K562 (cell line): ENCODE data around the gene SFR1. TPM values are rescaled to one million over a fixed set of nuclear protein-coding genes. Genes with fewer than 3 reads are reported as not detected.

Experiments
- CBX3 ChIP-seq, 2 experiments: IDR thresholded peaks; 1 replicate in 1 of 2; 2 replicates in 1 of 2; pipeline ENCODE4 v1.6.1; 2012; ENCODE audit warnings: inconsistent platforms in 2 of 2, low read length in 2 of 2, borderline replicate concordance in 1 of 2, control low read depth in 1 of 2
- CREB3L1 ChIP-seq: fragments of 450-650 bp; IDR thresholded peaks from 2 replicates; pipeline ENCODE4 v1.6.1; 2014; ENCODE audit warnings: low read depth, mild to moderate bottlenecking, moderate library complexity, borderline replicate concordance
- HOXB6 ChIP-seq: fragments of 250-450 bp; sonication (Bioruptor Pico); IDR thresholded peaks from 2 replicates; pipeline ENCODE4 v1.5.1; 2022; ENCODE audit warnings: mild to moderate bottlenecking, borderline replicate concordance
- JUND ChIP-seq, 2 experiments: IDR thresholded peaks; 2 replicates in 1 of 2; 3 replicates in 1 of 2; pipeline ENCODE4 v1.6.1; 2011; ENCODE audit warnings: borderline replicate concordance in 2 of 2, low read depth in 2 of 2, low read length in 2 of 2, improper control_type of control experiment in 1 of 2, missing biosample characterization in 1 of 2, missing genetic modification characterization in 1 of 2, missing genetic modification reagents in 1 of 2
- MEIS2 ChIP-seq: fragments of 450-650 bp; IDR thresholded peaks from 2 replicates; pipeline ENCODE4 v1.6.1; 2014; ENCODE audit warnings: mild to moderate bottlenecking; ENCODE audit not compliant: partially characterized antibody
- MYC ChIP-seq, 2 experiments: fragments of 250-450 bp in 1 of 2; sonication (Bioruptor Pico) in 1 of 2; IDR thresholded peaks; 2 replicates each; pipeline versions ENCODE4 v1.5.1 to v1.6.1; 2012 to 2021; ENCODE audit warnings: low read depth in 2 of 2, borderline replicate concordance in 1 of 2, improper control_type of control experiment in 1 of 2, low read length in 1 of 2, mild to moderate bottlenecking in 1 of 2, moderate library complexity in 1 of 2
- PHB ChIP-seq: fragments of 250-450 bp; sonication (Bioruptor Pico); IDR thresholded peaks from 2 replicates; pipeline ENCODE4 v1.5.0; 2021
- PHF20 ChIP-seq: fragments of 450-650 bp; IDR thresholded peaks from 2 replicates; pipeline ENCODE4 v1.6.1; 2018; ENCODE audit not compliant: partially characterized antibody
- RAD21 ChIP-seq, 2 experiments: fragments of 250-450 bp in 1 of 2; fragments of 450-650 bp in 1 of 2; sonication (Bioruptor Pico) in 1 of 2; formaldehyde crosslinking in 1 of 2; IDR thresholded peaks in 1 of 2; conservative IDR thresholded peaks in 1 of 2; 2 replicates each; pipeline versions ENCODE4 v1.4.0 to v1.8.0; 2020 to 2022; ENCODE audit warnings: mild to moderate bottlenecking in 2 of 2, moderate library complexity in 1 of 2
- RBBP5 ChIP-seq: fragments of 200-600 bp; sonication (generic); IDR thresholded peaks from 2 replicates; pipeline ENCODE4 v1.6.1; 2012; ENCODE audit warnings: borderline replicate concordance, mild to moderate bottlenecking, low read length, control low read depth, inconsistent platforms; ENCODE audit not compliant: insufficient read depth, poor library complexity, severe bottlenecking
- RCOR1 ChIP-seq, 2 experiments: IDR thresholded peaks; 2 replicates each; pipeline ENCODE4 v1.6.1; 2012; ENCODE audit warnings: low read depth in 2 of 2, low read length in 2 of 2, borderline replicate concordance in 1 of 2, improper control_type of control experiment in 1 of 2
- SMAD2 ChIP-seq: fragments of 150-350 bp; IDR thresholded peaks from 2 replicates; pipeline ENCODE4 v1.6.1; 2014; ENCODE audit warnings: low read depth, mild to moderate bottlenecking, low read length
- SMC3 ChIP-seq: conservative IDR thresholded peaks from 2 replicates; pipeline ENCODE4 v1.6.1; 2011; ENCODE audit warnings: low read depth, low read length, improper control_type of control experiment; ENCODE audit not compliant: insufficient read depth
- TAF1 ChIP-seq: IDR thresholded peaks from 2 replicates; pipeline ENCODE4 v1.6.1; 2011; ENCODE audit warnings: mild to moderate bottlenecking, low read length, moderate library complexity; ENCODE audit not compliant: insufficient read depth, control insufficient read depth, severe bottlenecking; ENCODE audit errors: extremely low read depth
- ZBTB1 ChIP-seq: sonication (generic); formaldehyde crosslinking; IDR thresholded peaks from 2 replicates; pipeline ENCODE4 v1.8.1; 2023; ENCODE audit warnings: missing genetic modification reagents, low read depth, mild to moderate bottlenecking, borderline replicate concordance
- ZFPM2 ChIP-seq: fragments of 250-450 bp; sonication (Bioruptor Pico); IDR thresholded peaks from 2 replicates; pipeline ENCODE4 v1.5.1; 2022; ENCODE audit warnings: mild to moderate bottlenecking
- ZNF282 ChIP-seq: sonication (generic); formaldehyde crosslinking; IDR thresholded peaks from 2 replicates; pipeline ENCODE4 v1.8.1; 2023; ENCODE audit warnings: missing genetic modification reagents
- ZNF561 ChIP-seq: fragments of 450-650 bp; formaldehyde crosslinking; conservative IDR thresholded peaks from 2 replicates; pipeline ENCODE4 v1.4.0; 2020; ENCODE audit warnings: mild to moderate bottlenecking, moderate library complexity
- ZNF584 ChIP-seq: fragments of 200-800 bp; sonication (Bioruptor generic); IDR thresholded peaks from 2 replicates; pipeline ENCODE4 v1.6.1; 2016; ENCODE audit warnings: low read depth, mild to moderate bottlenecking, missing genetic modification characterization, missing compliant biosample characterization
- polyA plus RNA-seq, 8 experiments: library from polyadenylated mRNA; depleted of rRNA in 4 of 8; stranded (reverse) in 5 of 8; unstranded in 3 of 8; fragments of >200 nt; fragmentation: Nextera tagmentation in 2 of 8; fragmentation: Illumina TruSeq in 1 of 8; extraction: Ambion mirVana in 2 of 8; extraction: Trizol in 1 of 8; gene quantifications; 2 replicates each; pipeline versions ENCODE4 v1.2.1 to v1.2.3, GENCODE V29; 2011 to 2014; ENCODE audit warnings: inconsistent platforms in 1 of 8, missing spikeins in 1 of 8
- total RNA-seq, 7 experiments: library from RNA; depleted of rRNA in 6 of 7; stranded (reverse); fragments of >200 nt in 6 of 7; fragmentation: Illumina TruSeq in 2 of 7; extraction: Trizol in 2 of 7; gene quantifications; 2 replicates each; pipeline versions ENCODE4 v1.2.1 to v1.2.3, GENCODE V29; 2011 to 2021; ENCODE audit warnings: low replicate concordance in 1 of 7
- TF ChIP-seq, protein P1 (sequence below): fragments of 450-650 bp; IDR thresholded peaks from 2 replicates; pipeline ENCODE4 v1.6.1; 2016; ENCODE audit warnings: mild to moderate bottlenecking
- TF ChIP-seq, protein P2 (sequence below): fragments of 250-450 bp; sonication (Bioruptor Pico); IDR thresholded peaks from 2 replicates; pipeline ENCODE4 v1.5.0; 2021; ENCODE audit warnings: mild to moderate bottlenecking, borderline replicate concordance

SFR1 gene
- total and polyA plus RNA-seq, 9 of the 15 experiments (the other 6 are each of a cell fraction or from before 2014, with no cell fraction given): 4.3 to 18.7 (median 9.1) TPM

DNA sequence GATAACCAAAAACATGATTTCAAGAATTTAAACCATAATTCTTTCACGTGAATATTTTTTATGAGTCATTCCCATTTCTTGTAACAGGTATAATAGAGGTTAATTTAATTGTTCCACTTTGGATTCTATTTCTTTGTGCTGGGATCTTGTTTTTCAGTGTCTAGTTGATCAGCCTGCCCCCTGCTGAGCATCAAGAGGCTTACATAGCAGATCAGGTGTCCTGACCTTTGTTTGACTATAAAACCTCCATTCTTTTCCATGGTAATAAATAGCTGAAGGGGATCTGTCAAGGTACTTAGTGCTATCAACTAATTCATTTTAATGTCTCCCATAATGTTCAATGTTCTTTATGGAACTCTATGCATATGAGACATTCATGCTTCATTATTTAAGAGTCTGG lies 41.2 kb upstream of the SFR1 start (continued):
- TF ChIP-seq ZNF584: no peak
- TF ChIP-seq RCOR1 (IDR thresholded peaks at IDR 0.05; ENCODE audit: borderline replicate concordance in 1 of 2, low read depth in 2 of 2, low read length in 2 of 2): no peak
- peak; percentile 23 to 36 for TF ChIP-seq RAD21 (CRISPR knock-in tag; conservative IDR thresholded peaks at IDR 0.05 in 1 of 2, IDR thresholded peaks at IDR 0.05 in 1 of 2)
- no peak for TF ChIP-seq TAF1
- no peak for TF ChIP-seq PHB
- no peak for TF ChIP-seq ZFPM2 (CRISPR knock-in tag)
- TF ChIP-seq ZBTB1: no peak
- TF ChIP-seq MEIS2: no peak
- TF ChIP-seq, protein P1, sequence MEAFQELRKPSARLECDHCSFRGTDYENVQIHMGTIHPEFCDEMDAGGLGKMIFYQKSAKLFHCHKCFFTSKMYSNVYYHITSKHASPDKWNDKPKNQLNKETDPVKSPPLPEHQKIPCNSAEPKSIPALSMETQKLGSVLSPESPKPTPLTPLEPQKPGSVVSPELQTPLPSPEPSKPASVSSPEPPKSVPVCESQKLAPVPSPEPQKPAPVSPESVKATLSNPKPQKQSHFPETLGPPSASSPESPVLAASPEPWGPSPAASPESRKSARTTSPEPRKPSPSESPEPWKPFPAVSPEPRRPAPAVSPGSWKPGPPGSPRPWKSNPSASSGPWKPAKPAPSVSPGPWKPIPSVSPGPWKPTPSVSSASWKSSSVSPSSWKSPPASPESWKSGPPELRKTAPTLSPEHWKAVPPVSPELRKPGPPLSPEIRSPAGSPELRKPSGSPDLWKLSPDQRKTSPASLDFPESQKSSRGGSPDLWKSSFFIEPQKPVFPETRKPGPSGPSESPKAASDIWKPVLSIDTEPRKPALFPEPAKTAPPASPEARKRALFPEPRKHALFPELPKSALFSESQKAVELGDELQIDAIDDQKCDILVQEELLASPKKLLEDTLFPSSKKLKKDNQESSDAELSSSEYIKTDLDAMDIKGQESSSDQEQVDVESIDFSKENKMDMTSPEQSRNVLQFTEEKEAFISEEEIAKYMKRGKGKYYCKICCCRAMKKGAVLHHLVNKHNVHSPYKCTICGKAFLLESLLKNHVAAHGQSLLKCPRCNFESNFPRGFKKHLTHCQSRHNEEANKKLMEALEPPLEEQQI: no peak
- TF ChIP-seq SMC3: 0 out of 2 replicates have a peak, but pooled peaks have one; percentile 8
- TF ChIP-seq MYC (IDR thresholded peaks at IDR 0.05; ENCODE audit: low read depth, low read length): no peak
- TF ChIP-seq MYC (CRISPR knock-in tag; IDR thresholded peaks at IDR 0.05; ENCODE audit: borderline replicate concordance, low read depth): no peak
- no peak for TF ChIP-seq ZNF282 (CRISPR knock-in tag)
- TF ChIP-seq SMAD2: no peak
- TF ChIP-seq PHF20: no peak
- TF ChIP-seq CREB3L1: no peak
- TF ChIP-seq, protein P2, sequence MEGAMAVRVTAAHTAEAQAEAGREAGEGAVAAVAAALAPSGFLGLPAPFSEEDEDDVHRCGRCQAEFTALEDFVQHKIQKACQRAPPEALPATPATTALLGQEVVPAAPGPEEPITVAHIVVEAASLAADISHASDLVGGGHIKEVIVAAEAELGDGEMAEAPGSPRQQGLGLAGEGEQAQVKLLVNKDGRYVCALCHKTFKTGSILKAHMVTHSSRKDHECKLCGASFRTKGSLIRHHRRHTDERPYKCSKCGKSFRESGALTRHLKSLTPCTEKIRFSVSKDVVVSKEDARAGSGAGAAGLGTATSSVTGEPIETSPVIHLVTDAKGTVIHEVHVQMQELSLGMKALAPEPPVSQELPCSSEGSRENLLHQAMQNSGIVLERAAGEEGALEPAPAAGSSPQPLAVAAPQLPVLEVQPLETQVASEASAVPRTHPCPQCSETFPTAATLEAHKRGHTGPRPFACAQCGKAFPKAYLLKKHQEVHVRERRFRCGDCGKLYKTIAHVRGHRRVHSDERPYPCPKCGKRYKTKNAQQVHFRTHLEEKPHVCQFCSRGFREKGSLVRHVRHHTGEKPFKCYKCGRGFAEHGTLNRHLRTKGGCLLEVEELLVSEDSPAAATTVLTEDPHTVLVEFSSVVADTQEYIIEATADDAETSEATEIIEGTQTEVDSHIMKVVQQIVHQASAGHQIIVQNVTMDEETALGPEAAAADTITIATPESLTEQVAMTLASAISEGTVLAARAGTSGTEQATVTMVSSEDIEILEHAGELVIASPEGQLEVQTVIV (CRISPR knock-in tag): no peak
- no peak for TF ChIP-seq RBBP5
- TF ChIP-seq CBX3 (IDR thresholded peaks at IDR 0.05; ENCODE audit: borderline replicate concordance in 1 of 2, low read length in 2 of 2): no peak
- no peak for TF ChIP-seq HOXB6 (CRISPR knock-in tag)
- no peak for TF ChIP-seq JUND (IDR thresholded peaks at IDR 0.05; ENCODE audit: borderline replicate concordance, low read depth, low read length)
- no peak for TF ChIP-seq JUND (tag; IDR thresholded peaks at IDR 0.05; ENCODE audit: borderline replicate concordance, low read depth, low read length)
- no peak for TF ChIP-seq ZNF561 (CRISPR knock-in tag)
